ENCODE results near the gene SPART. TPM values are rescaled to one million over a fixed set of nuclear protein-coding genes. Genes with fewer than 3 reads are reported as not detected.
"Not testable (repeated sequence)": the region's sequence is repeated elsewhere in the genome, so short reads cannot be mapped to it uniquely, and the experiment has no call there.

Gene SPART
- total RNA-seq, 1 experiment from 2014 or later = 52.2 TPM

DNA sequence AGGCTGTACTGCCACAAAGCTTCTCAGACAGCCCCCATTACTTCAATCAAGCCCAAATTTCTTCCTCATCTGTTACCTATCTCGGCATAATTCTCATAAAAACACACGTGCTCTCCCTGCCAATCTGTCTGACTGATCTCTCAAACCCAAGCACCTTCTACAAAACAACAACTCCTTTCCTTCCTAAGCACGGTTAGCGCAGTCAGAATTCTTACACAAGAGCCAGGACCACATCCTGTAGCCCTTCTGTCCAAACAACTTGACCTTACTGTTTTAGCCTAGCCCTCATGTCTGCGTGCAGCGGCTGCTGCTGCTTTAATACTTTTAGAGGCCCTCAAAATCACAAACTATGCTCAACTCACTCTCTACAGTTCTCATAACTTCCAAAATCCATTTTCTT, 26.4 kb downstream of the SPART start:
- DNase-seq (ENCODE audit: low read depth) = not testable (repeated sequence)

DNA sequence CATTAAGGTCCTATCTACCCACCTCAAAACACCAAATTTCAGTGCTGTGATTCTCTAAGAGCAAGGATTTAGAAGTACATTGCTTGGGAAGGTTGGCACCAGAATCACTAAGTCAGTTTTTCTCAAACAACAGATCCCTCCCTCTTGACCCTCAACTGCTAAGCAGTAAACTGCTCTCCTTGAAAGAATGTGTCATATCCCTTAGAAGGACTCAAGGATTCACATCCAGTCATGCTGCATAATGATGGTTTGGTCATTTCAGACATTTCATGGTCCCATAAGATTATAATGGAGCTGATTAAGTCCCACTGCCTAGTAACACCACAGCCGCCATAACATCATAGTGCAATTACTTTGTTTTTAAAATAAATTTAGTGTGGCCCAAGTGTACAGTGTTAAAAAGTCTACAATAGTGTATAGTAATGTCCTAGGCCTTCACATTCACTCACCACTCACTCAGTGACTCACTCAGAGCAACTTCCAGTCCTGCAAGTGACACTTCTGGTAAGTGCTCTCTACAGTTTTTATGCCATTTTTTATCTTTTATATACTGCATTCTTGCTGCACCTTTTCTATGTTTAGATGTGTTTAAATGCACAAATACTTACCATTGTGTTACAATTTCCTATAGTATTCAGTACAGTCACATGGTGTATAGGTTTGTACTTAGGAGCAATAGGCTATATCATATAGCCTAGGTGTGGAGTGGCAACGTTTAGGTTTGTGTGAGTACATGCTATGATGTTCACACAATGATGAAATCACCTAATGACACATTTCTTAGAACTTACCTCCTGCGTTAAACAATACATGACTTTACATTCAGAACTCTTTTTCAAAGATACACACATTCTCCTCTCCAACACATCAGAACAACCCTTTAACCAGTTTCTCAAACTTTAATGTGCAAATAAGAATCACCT, 32.9 kb downstream of the SPART start:
- DNase-seq (ENCODE audit: low read depth) = peak; percentile 14

GRCh38 chr13:36310417-36311108, 35.6 kb downstream of the SPART start:
- no peak for DNase-seq (ENCODE audit: low read depth)

DNA sequence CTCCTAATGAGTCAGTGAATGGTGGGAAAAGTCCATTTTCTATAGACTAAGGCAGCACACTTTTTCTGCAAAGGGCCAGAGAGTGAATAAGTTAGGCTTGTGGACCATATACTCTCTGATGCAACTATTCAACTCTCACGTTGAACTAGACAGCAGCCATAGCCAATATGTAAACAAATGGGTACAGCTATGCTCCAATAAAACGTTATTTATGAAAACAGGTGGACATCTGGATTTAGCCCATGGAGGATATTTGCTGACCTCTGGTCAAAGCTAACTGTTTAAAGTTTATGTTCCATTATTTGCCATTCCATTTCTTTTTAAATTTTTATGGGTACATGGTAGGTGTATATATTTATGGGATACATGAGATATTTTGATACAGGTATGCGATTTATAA, 43.9 kb downstream of the SPART start:
- no peak for DNase-seq (ENCODE audit: low read depth)

DNA sequence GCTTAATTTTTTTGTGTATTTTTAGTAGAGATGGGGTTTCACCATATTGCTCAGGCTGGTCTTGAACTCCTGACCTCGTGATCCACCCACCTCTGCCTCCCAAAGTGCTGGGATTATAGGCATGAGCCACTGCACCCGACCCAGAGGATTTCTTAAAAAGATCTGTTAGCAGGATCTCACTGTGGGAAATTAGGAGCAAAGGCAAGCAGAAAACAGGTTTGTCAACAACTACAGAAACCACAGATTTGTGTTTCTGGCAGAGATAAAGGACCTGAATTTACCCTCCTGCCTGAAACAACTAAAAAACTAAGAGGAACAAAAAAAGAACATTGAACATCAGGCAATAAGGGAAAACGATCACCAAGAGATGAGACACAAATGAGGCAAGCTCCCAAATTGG, 46.7 kb downstream of the SPART start:
- DNase-seq (ENCODE audit: low read depth) = not testable (repeated sequence)

DNA sequence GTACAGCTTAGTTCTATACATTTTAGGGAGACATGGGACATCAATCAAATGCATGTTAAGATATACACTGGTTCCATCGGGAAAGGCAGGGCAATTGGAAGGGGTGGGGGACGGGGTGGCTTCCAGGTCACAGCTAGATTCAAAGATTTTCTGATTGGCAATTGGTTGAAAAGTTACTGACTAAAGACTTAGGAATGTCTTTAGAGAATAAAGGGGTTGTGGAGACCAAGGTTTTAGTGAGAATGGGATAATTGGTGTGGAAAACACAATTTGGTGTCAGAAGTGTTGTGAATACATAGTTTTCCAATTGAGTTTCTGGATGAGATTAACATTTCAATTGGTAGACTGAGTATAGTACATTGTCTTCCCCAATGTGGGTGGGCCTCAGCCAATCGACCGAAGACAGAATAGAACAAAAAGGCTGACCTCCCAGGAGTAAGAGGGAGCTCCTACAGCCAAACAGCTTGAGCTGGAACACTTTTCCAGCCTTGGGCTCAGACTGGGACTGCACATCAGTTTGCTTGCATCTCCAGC, 47.6 kb downstream of the SPART start:
- peak; percentile 38 for DNase-seq (ENCODE audit: low read depth)

GRCh38 chr13:36297366-36298338, 48.5 kb downstream of the SPART start, which contains the start of gene CCDC169:
Gene CCDC169 (minus strand): TSS chr13:36297814. CDS start chr13:36297719, 95 bp downstream.
- DNase-seq (ENCODE audit: low read depth) = peak; percentile 73

DNA sequence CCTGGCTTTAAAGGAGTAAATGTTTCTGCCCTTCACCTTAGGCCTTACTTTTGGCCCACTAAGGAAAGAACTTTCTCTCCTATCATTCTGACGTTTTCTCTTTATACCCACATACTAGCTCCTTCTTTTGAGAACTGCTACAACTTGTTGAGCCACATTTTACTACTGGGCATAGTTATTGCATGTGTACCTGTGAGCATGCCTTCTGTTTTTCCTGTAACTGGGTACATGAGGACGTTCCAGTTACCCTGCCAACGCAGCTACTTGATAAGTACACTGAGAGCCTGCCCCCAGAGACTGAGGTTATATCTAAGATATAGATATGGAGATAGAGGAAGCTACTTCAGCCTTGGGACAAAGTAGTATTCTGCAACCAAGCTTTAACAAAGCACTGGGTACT, 52.1 kb downstream of the SPART start:
- no peak for DNase-seq (ENCODE audit: low read depth)

GRCh38 chr13:36293497-36293896, 52.7 kb downstream of the SPART start:
- DNase-seq (ENCODE audit: low read depth) = peak; percentile 17

DNA sequence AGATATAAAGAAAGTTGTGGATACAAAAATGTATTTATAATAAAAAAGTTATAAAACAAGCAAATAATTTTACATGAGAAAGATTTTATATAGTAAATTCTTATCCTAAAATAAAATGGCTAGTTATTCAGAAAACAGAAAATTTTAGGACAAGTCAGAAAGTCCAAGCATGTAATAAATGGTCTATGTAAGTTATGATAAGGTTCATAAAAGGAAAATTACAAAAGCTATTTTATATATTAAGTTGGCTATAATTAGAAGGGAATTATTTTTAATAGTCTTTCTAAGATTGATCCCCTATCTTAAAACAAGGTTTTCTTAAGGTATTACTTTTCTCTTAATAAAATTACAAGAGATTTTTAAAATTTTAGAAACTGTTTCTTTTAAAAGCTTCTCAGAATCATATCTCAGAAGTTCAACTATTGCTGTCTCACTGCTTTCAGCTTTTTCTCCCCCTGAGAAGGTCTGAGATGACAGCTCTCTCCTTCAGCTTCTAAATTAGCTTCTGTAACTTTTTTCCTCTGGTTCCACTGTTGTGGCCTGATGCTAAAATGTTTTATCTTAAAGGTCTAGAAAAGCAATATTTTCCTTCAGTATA, 57.3 kb downstream of the SPART start:
- no peak for DNase-seq (ENCODE audit: low read depth)

DNA sequence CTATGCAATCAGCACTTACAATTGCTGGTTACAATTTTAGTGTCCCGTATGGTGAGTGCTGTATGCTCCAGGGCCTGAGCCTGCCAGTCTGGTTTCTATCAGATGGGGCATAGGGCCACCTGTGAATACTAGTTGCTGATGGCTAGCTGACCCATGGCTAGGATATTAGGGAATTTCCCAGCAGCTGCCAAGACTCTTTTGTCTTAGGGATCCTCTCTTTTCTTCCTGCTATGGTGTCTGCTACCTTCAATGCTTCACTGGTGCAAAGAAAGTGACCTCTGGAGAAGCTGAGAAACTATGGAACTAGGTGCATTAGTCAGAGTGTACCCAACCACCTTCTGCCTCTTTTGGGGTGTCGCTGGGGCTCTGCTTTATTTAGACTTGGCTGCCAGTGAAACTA, 60.2 kb downstream of the SPART start:
- no peak for DNase-seq (ENCODE audit: low read depth)

GRCh38 chr13:36282821-36283432, 63.3 kb downstream of the SPART start:
- DNase-seq (ENCODE audit: low read depth) = peak; percentile 35

- peak; percentile 60 for DNase-seq (ENCODE audit: low read depth)
Observed at GRCh38 chr13:36275190-36276002, 70.8 kb downstream of the SPART start.

- DNase-seq (ENCODE audit: low read depth) = no peak
Observed at GRCh38 chr13:36273431-36273830, 72.8 kb downstream of the SPART start.

DNA sequence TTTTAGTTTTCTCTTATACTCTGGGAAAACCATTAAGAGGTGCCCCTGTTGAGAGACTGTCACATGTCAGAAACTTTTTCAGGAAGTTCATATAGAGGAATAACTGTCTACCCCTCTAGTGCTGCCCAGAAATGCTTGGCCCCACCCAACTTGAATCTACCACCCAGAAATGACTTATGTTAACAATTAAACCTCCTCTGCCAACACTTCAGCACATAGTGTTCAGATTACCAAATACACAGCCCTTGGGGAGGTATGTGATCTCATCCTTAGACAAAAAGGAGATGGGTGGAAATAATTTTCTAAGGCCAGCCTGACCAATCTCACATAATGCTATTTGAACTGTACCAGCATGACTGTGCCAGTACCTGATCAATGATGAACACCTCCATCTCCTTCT, 84.2 kb downstream of the SPART start:
- no peak for DNase-seq (ENCODE audit: low read depth)

DNA sequence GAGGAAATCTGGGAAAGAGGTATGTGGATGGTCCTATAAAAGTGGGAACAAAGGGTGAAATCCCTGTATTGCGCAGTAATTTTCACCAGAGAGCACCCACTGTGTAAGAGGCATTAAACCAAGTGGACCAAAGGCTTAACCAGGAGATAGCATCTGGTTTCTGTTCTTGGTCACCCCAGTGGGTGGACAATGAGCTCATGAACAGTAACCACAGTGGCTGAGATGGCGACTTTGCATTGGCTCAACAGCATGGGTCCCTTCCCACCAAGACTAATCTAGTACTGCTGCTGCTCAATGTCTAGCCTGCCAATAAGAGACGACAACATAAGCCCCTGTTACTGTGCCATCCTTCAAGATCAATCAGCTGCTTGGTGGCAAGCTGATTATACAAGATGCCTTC, 85.2 kb downstream of the SPART start:
- DNase-seq (ENCODE audit: low read depth) = no peak

- no peak for DNase-seq (ENCODE audit: low read depth)
Observed at GRCh38 chr13:36259361-36260137, 86.6 kb downstream of the SPART start.

DNA sequence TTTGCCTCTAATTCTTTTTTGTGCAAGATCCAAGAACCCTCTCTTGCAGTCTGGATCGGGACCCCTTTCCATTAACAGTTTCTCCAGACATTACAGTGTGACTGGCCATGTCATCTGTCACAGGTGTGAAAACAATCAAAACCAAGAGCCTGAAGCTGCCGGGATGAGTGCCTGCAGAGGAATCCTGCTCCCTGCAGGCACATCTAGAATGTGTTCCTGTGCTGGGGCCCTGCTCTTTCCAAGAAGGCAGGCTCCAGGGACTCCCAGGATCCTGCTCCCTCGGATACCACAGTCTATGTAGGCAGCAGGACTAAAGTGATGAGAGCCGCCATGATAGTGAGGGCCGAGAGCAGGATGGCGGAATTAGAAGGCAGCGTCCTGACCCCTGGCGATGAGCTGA, 87.4 kb downstream of the SPART start:
- no peak for DNase-seq (ENCODE audit: low read depth)

Data from M059J (cell line).